ENCODE measurements around the gene ABCA10. TPM values are rescaled to one million over a fixed set of nuclear protein-coding genes. Genes with fewer than 3 reads are reported as not detected.

Gene ABCA10
- 1.2 and 2.9 TPM in 2 replicates for total RNA-seq

DNA sequence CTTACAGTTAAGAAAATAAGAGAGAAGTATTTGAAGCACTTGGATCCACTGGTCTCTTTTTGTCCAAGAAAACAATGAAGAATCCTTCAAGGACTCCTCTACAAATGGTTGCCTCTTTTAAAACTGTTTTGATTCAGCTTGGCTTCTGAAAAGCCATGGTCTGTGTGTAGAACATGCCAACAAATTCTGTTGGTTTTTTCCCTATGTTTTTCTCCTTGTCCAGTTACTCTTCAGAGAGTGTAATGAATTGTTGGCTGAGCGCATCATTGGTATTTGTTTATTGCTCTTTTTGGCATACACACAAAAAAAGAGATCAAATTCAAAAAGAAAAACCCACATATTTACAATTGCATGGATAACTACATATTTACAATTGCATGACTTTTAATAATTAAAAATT is at the start of gene ABCA10:
Gene ABCA10, minus strand, starts transcription at position 249 of the 400 bp plus-strand sequence. CDS start 3,466 bp downstream, outside the sequence.

DNA sequence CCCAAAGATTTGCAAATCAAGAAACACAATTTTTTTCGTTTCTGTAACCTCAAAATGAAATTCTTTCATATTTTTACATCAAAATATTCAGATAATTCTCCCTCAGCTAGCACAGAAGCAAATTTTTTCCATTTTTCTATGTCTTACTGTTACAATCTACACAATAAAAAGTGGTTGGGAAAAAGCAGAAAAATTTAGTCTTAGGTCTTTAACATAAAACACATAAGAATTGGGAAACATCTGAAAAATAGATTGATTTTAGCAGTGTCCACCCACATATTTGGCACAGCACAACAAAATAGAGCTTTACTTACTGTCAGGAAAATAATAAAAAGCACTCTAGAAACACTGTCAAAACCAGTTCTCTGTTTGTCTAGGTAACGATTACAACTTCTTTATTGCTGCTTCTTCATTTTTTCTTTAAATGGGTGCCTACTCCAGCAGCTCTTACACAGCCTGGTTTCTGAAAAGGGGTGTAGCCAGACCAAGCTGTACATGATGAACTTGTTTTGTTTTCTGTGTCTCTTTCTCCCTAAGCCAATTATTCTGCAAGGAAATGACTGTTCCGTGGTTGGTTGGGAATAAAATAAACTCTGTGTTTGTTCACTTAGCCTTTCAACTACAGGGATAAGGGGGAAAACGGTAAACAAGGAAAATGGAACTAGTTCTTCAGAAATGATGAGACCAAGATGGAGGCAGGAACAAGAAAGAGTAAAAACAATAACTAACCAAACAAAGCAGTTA is 87.0 kb downstream of the ABCA10 start, which contains the start of gene ABCA6:
Gene ABCA6, minus strand, starts transcription at position 465 of the 744 bp plus-strand sequence. CDS start 1,192 bp downstream, outside the sequence.

Small RNA genes within 50 kb of the gene (small RNA-seq; reads per million reads assigned to genes)
- gene MIR4524B = not detected

Other genes with a start within 250 kb of the ABCA10 start
- gene ABCA9, start 167.9 kb downstream of the ABCA10 start, total RNA-seq = 1.4 and 1.7 TPM in 2 replicates
- gene ABCA6, start 86.9 kb downstream of the ABCA10 start, total RNA-seq = 9.4 and 11.9 TPM in 2 replicates
- 22.4 and 31.6 TPM in 2 replicates for gene ABCA5, start 98.3 kb upstream of the ABCA10 start, total RNA-seq
- 1.1 and 1.7 TPM in 2 replicates for gene MAP2K6, start 185.9 kb upstream of the ABCA10 start, total RNA-seq